Adrenal gland (tissue), 5 donors: Measurements from ENCODE around the gene NFATC1.

Source experiments
- POLR2A ChIP-seq, 2 donors: fragments of 450-650 bp; IDR thresholded peaks; one replicate each; pipeline ENCODE4 v1.6.1; 2017; ENCODE audit warnings: antibody characterized with exemption in 2 of 2, mild to moderate bottlenecking in 2 of 2, moderate library complexity in 1 of 2
- TF ChIP-seq, protein P1 (sequence below), 6 experiments: fragments of 450-650 bp in 4 of 6; fragments of 200-600 bp in 2 of 6; sonication (generic) in 1 of 6; IDR thresholded peaks; 1 replicate in 5 of 6; 2 replicates in 1 of 6; pipeline versions ENCODE4 v1.5.1 to v1.8.0; 2016 to 2021; ENCODE audit warnings: antibody characterized with exemption in 6 of 6, mild to moderate bottlenecking in 2 of 6, moderate library complexity in 1 of 6
- donor health status: DM: no; HTN: no; CAD: no.

DNA sequence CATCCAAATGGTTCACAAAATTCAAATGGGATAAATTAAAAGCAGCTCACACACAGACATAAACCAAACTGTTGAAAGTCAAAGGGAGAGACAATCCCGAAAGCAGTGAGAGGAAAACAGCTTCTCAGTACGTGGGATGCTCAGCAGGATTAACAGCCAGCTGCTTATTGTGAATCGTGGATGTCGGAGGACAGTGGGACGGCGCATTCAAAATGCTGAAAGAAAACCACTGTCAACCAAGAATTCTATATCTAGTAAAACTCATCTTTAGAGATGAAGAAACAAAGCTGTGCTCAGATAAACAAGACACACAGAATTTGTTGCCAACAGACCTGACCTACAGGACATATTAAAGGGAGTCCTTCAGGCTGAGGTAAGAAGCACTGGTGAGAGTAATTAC, 102.9 kb downstream of the NFATC1 start:
- TF ChIP-seq, protein P1, sequence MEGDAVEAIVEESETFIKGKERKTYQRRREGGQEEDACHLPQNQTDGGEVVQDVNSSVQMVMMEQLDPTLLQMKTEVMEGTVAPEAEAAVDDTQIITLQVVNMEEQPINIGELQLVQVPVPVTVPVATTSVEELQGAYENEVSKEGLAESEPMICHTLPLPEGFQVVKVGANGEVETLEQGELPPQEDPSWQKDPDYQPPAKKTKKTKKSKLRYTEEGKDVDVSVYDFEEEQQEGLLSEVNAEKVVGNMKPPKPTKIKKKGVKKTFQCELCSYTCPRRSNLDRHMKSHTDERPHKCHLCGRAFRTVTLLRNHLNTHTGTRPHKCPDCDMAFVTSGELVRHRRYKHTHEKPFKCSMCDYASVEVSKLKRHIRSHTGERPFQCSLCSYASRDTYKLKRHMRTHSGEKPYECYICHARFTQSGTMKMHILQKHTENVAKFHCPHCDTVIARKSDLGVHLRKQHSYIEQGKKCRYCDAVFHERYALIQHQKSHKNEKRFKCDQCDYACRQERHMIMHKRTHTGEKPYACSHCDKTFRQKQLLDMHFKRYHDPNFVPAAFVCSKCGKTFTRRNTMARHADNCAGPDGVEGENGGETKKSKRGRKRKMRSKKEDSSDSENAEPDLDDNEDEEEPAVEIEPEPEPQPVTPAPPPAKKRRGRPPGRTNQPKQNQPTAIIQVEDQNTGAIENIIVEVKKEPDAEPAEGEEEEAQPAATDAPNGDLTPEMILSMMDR (IDR thresholded peaks at IDR 0.05): no peak
- TF ChIP-seq POLR2A (IDR thresholded peaks at IDR 0.05): no peak
